Right lobe of liver (tissue), 4 donors: ENCODE measurements around the gene LYL1.

Experiments used
- POLR2A ChIP-seq: fragments of 450-650 bp; IDR thresholded peaks from one replicate; pipeline ENCODE4 v1.6.1; 2017; ENCODE audit warnings: antibody characterized with exemption, mild to moderate bottlenecking
- TF ChIP-seq, protein P1 (sequence below), 4 donors: fragments of 200-600 bp in 3 of 4; fragments of 450-650 bp in 1 of 4; IDR thresholded peaks; one replicate each; pipeline versions ENCODE4 v1.5.1 to v1.8.0; 2016 to 2022; ENCODE audit warnings: antibody characterized with exemption in 4 of 4, mild to moderate bottlenecking in 2 of 4
- donor health status: DM: no; HTN: no; CAD: no.
- donor health status: DM: no; HTN: no; CAD: no.
- donor health status: DM: no; HTN: yes; CAD: no.

GRCh38 chr19:13071444-13072187, 31.0 kb downstream of the LYL1 start:
- TF ChIP-seq, protein P1, sequence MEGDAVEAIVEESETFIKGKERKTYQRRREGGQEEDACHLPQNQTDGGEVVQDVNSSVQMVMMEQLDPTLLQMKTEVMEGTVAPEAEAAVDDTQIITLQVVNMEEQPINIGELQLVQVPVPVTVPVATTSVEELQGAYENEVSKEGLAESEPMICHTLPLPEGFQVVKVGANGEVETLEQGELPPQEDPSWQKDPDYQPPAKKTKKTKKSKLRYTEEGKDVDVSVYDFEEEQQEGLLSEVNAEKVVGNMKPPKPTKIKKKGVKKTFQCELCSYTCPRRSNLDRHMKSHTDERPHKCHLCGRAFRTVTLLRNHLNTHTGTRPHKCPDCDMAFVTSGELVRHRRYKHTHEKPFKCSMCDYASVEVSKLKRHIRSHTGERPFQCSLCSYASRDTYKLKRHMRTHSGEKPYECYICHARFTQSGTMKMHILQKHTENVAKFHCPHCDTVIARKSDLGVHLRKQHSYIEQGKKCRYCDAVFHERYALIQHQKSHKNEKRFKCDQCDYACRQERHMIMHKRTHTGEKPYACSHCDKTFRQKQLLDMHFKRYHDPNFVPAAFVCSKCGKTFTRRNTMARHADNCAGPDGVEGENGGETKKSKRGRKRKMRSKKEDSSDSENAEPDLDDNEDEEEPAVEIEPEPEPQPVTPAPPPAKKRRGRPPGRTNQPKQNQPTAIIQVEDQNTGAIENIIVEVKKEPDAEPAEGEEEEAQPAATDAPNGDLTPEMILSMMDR (IDR thresholded peaks at IDR 0.05), result no peak
- no peak for TF ChIP-seq POLR2A
